ENCODE measurements around the gene RBM8A. TPM values are rescaled to one million over a fixed set of nuclear protein-coding genes. Genes with fewer than 3 reads are reported as not detected.

RBM8A gene
- total RNA-seq, 1 donor from 2014 or later = 86.8 TPM

- H3K27me3 Mint-ChIP-seq (ENCODE audit: low read depth) = no peaks in the 10 kb centered on the region
- no peak overlapping the region for H3K4me3 Mint-ChIP-seq (ENCODE audit: unreplicated experiment)
- peaks cover 83% of the 10 kb centered on the region for H3K4me1 Mint-ChIP-seq (ENCODE audit: low read depth)
- TF ChIP-seq CTCF (IDR thresholded peaks at IDR 0.05) = no peak
- H3K36me3 Mint-ChIP-seq (ENCODE audit: low read depth) = no peaks in the 10 kb centered on the region
- no peaks in the 10 kb centered on the region for H3K9me3 Mint-ChIP-seq (ENCODE audit: low read depth)
- no peak overlapping the region for H3K27ac Mint-ChIP-seq (ENCODE audit: unreplicated experiment)
- no peak for DNase-seq (ENCODE audit: low spot score)
These were observed 32.0 kb upstream of the RBM8A start for GRCh38 chr1:145959333-145959732.

- Mint-ChIP-seq H3K4me1 (ENCODE audit: low read depth) (peaks cover 82% of the 10 kb centered on the region), H3K4me3 (ENCODE audit: unreplicated experiment) (no peak overlapping the region), H3K36me3 (ENCODE audit: low read depth) (no peaks in the 10 kb centered on the region), H3K27ac (ENCODE audit: unreplicated experiment) (peak overlapping the region; percentile 88), H3K9me3 (ENCODE audit: low read depth) (no peaks in the 10 kb centered on the region), H3K27me3 (ENCODE audit: low read depth) (no peaks in the 10 kb centered on the region)
- DNase-seq (ENCODE audit: low spot score) = no peak
- TF ChIP-seq CTCF (IDR thresholded peaks at IDR 0.05) = no peak
These were observed 31.4 kb upstream of the RBM8A start for GRCh38 chr1:145958734-145959133.

- Mint-ChIP-seq H3K9me3 (ENCODE audit: low read depth) (no peaks in the 10 kb centered on the region), H3K4me1 (ENCODE audit: low read depth) (peaks cover 75% of the 10 kb centered on the region), H3K27ac (ENCODE audit: unreplicated experiment) (peak within 1 kb of the TSS; percentile 93), H3K27me3 (ENCODE audit: low read depth) (no peaks in the 10 kb centered on the region), H3K36me3 (ENCODE audit: low read depth) (no peaks in the 10 kb centered on the region), H3K4me3 (ENCODE audit: unreplicated experiment) (peak within 1 kb of the TSS; percentile 79)
- DNase-seq (ENCODE audit: low spot score) = peak; percentile 98
- TF ChIP-seq CTCF (IDR thresholded peaks at IDR 0.05) = no peak
These were observed 30.4 kb upstream of the RBM8A start, which contains the start of gene LIX1L for GRCh38 chr1:145957443-145958319. LIX1L (minus strand) TSS chr1:145958017; CDS start chr1:145957927, 90 bp downstream.

GRCh38 chr1:145956781-145957442 is 29.6 kb upstream of the RBM8A start:
- H3K27ac Mint-ChIP-seq (ENCODE audit: unreplicated experiment) = peak overlapping the region; percentile 93
- no peaks in the 10 kb centered on the region for H3K9me3 Mint-ChIP-seq (ENCODE audit: low read depth)
- peaks cover 2% of the 10 kb centered on the region for H3K36me3 Mint-ChIP-seq (ENCODE audit: low read depth)
- no peak for DNase-seq (ENCODE audit: low spot score)
- H3K27me3 Mint-ChIP-seq (ENCODE audit: low read depth) = no peaks in the 10 kb centered on the region
- H3K4me3 Mint-ChIP-seq (ENCODE audit: unreplicated experiment) = peak overlapping the region; percentile 79
- TF ChIP-seq CTCF (IDR thresholded peaks at IDR 0.05) = no peak
- H3K4me1 Mint-ChIP-seq (ENCODE audit: low read depth) = peaks cover 69% of the 10 kb centered on the region

GRCh38 chr1:145956361-145956760 is 29.1 kb upstream of the RBM8A start:
- DNase-seq (ENCODE audit: low spot score) = no peak
- peaks cover 2% of the 10 kb centered on the region for H3K36me3 Mint-ChIP-seq (ENCODE audit: low read depth)
- H3K27me3 Mint-ChIP-seq (ENCODE audit: low read depth) = no peaks in the 10 kb centered on the region
- peak overlapping the region; percentile 79 for H3K4me3 Mint-ChIP-seq (ENCODE audit: unreplicated experiment)
- TF ChIP-seq CTCF (IDR thresholded peaks at IDR 0.05) = no peak
- peak overlapping the region; percentile 93 for H3K27ac Mint-ChIP-seq (ENCODE audit: unreplicated experiment)
- H3K9me3 Mint-ChIP-seq (ENCODE audit: low read depth) = no peaks in the 10 kb centered on the region
- peaks cover 68% of the 10 kb centered on the region for H3K4me1 Mint-ChIP-seq (ENCODE audit: low read depth)
